Measurements from ENCODE around the gene HES2. TPM values are rescaled to one million over a fixed set of nuclear protein-coding genes. Genes with fewer than 3 reads are reported as not detected.

The HES2 gene
- polyA plus RNA-seq, 2 of the 4 experiments (the other 2 are of a cell fraction): 0.75 to 1.8 TPM

DNA sequence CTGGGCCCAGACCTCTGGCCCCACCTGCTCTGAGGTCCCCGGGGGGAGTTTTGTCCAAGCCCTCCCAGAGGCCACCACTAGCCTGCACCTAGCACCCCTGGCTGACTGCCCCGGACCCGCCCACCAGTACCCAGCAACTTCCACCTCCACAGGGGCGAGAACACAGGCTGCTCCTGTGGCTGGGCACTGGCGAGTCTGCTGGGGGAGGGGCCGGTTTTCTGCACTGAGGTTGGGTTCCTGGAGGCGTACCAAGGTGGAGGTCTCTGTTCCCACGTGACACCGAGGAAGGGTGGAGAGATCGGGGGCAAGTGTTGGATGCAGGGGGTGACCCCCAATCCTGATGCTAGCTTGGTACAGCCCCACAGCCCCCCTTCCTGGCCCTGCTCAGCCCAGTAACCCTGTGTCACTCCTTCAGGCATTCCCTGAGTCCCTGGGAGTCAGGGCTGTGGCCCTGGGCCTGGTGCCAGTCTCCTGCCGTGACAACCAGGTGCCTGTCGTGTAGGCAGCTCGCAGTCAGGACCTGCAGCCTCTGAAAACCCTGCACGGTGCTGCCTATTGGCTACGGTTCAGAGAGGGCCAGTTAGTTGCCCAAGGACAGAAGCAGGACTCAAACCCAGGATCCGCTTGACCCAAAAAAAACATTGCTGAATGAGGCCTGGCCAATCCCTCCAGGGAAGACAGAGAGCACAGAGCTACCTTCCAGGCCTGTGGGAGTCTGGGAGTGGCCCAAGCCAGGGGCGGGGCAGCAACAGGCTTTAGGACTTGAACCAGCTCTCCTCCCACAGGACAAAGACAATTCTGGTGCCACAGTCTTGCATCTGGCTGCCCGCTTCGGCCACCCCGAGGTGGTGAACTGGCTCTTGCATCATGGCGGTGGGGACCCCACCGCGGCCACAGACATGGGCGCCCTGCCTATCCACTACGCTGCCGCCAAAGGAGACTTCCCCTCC, 8.0 kb upstream of the HES2 start:
- Histone ChIP-seq H3K4me2 (no peak overlapping the region), H3K27ac (no peak overlapping the region), H3K9me3 (no peaks in the 10 kb centered on the region), H3K4me1 (peaks cover 16% of the 10 kb centered on the region), H3K4me3 (no peak overlapping the region)
- ATAC-seq (0 out of 6 replicates have a peak, but pooled peaks of 1 of the 2 experiments have one; percentile 11), DNase-seq (ENCODE audit: low read depth in 1 of 2, low spot score in 1 of 2) (no peak), FAIRE-seq (no peak)
- 63% methylated on average over 9 of the region's 26 CpGs for WGBS (ENCODE audit: missing lambda C conversion rate)
- ChIA-PET CTCF (interaction anchor here (1.3 to 1.6 kb wide), 2 partner anchors 10 to 23 kb away, joined by 7 to 9 read pairs; no protein-coding TSS in a partner anchor), POLR2A (no interaction called here)
- TF ChIP-seq CHD4 (IDR thresholded peaks at IDR 0.05; ENCODE audit: borderline replicate concordance): no peak
- TF ChIP-seq RCOR1 (IDR thresholded peaks at IDR 0.05; ENCODE audit: low read depth, low read length): no peak
- TF ChIP-seq NR3C1 (IDR thresholded peaks at IDR 0.05): no peak
- TF ChIP-seq CBX2 (IDR thresholded peaks at IDR 0.05; ENCODE audit: borderline replicate concordance, low read depth): no peak
- TF ChIP-seq KDM1A (IDR thresholded peaks at IDR 0.05; ENCODE audit: low read depth): no peak
- no peak for TF ChIP-seq ZSCAN20 (CRISPR knock-in tag; IDR thresholded peaks at IDR 0.05)
- no peak for TF ChIP-seq ZFP36 (IDR thresholded peaks at IDR 0.05; ENCODE audit: borderline replicate concordance, partially characterized antibody)
- no peak for TF ChIP-seq JUNB (IDR thresholded peaks at IDR 0.05)
- TF ChIP-seq ZNF302 (CRISPR knock-in tag; IDR thresholded peaks at IDR 0.05): no peak
- TF ChIP-seq CEBPB (IDR thresholded peaks at IDR 0.05): no peak
- TF ChIP-seq, protein P1, sequence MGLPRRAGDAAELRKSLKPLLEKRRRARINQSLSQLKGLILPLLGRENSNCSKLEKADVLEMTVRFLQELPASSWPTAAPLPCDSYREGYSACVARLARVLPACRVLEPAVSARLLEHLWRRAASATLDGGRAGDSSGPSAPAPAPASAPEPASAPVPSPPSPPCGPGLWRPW (IDR thresholded peaks at IDR 0.05): no peak
- TF ChIP-seq CHD2 (IDR thresholded peaks at IDR 0.05; ENCODE audit: low read length, partially characterized antibody): no peak
- TF ChIP-seq SREBF2 (IDR thresholded peaks at IDR 0.05): no peak
- no peak for TF ChIP-seq PHF8 (IDR thresholded peaks at IDR 0.05; ENCODE audit: borderline replicate concordance, low read depth)
- no peak for TF ChIP-seq CBX8 (IDR thresholded peaks at IDR 0.05)
- no peak for TF ChIP-seq RARB (CRISPR knock-in tag; IDR thresholded peaks at IDR 0.05)
- TF ChIP-seq, protein P2, sequence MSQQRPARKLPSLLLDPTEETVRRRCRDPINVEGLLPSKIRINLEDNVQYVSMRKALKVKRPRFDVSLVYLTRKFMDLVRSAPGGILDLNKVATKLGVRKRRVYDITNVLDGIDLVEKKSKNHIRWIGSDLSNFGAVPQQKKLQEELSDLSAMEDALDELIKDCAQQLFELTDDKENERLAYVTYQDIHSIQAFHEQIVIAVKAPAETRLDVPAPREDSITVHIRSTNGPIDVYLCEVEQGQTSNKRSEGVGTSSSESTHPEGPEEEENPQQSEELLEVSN (IDR thresholded peaks at IDR 0.05; ENCODE audit: borderline replicate concordance, low read depth): no peak
- no peak for TF ChIP-seq HOXB13 (CRISPR knock-in tag; IDR thresholded peaks at IDR 0.05; ENCODE audit: low read depth)
- TF ChIP-seq, protein P3, sequence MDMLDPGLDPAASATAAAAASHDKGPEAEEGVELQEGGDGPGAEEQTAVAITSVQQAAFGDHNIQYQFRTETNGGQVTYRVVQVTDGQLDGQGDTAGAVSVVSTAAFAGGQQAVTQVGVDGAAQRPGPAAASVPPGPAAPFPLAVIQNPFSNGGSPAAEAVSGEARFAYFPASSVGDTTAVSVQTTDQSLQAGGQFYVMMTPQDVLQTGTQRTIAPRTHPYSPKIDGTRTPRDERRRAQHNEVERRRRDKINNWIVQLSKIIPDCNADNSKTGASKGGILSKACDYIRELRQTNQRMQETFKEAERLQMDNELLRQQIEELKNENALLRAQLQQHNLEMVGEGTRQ (IDR thresholded peaks at IDR 0.05): no peak
- no peak for TF ChIP-seq HOXB5 (CRISPR knock-in tag; IDR thresholded peaks at IDR 0.05)

DNA sequence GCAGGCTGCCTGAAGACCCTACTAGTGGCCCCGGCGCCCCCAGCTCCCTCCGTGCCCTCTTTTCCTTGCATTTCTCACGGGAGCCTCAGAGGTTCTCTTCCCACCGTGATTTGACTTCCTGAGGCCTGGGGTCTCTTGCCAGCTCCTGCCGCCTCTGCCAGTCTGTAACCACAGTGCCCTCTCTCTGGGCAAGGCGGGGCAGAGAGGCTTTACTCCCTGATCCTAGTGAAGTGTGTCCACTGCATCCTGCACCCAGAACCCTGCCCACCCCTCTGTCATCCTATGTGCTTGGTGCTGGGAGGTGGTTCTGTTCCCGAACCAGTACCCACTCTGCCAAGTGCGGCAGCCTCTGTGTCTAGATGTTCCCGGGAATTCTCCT, 7.2 kb upstream of the HES2 start:
- no peak for TF ChIP-seq ZFP36 (IDR thresholded peaks at IDR 0.05; ENCODE audit: borderline replicate concordance, partially characterized antibody)
- TF ChIP-seq HDAC2 (IDR thresholded peaks at IDR 0.05): no peak
- TF ChIP-seq HOXB13 (CRISPR knock-in tag; IDR thresholded peaks at IDR 0.05; ENCODE audit: low read depth): no peak
- TF ChIP-seq CBX8 (IDR thresholded peaks at IDR 0.05): no peak
- TF ChIP-seq ZC3H11A (IDR thresholded peaks at IDR 0.05): no peak
- no peak for ATAC-seq
- H3K4me1 ChIP-seq: peaks cover 16% of the 10 kb centered on the region
- H3K4me2 ChIP-seq: no peak overlapping the region
- no peak for DNase-seq (ENCODE audit: low read depth in 1 of 2, low spot score in 1 of 2)
- no peak for FAIRE-seq
- WGBS (ENCODE audit: missing lambda C conversion rate): 81% methylated on average over 8 of the region's 10 CpGs
- no peak overlapping the region for H3K27ac ChIP-seq
- POLR2A ChIA-PET: no interaction called here
- CTCF ChIA-PET: interaction anchor here (1.1 to 2.7 kb wide), 4 partner anchors 9 to 22 kb away, joined by 3 to 31 read pairs (median 6); no protein-coding TSS in a partner anchor
- no peaks in the 10 kb centered on the region for H3K9me3 ChIP-seq
- H3K4me3 ChIP-seq: no peak overlapping the region

All from A549 (cell line).